GM12878 (cell line): ENCODE measurements around the gene ATP5F1A. TPM values are rescaled to one million over a fixed set of nuclear protein-coding genes. Genes with fewer than 3 reads are reported as not detected.
A peak's percentile ranks its signal among the peaks of the same experiment; 100 is the strongest.

ENCODE experiments used
- CUX1 ChIP-seq: IDR thresholded peaks from 2 replicates; pipeline ENCODE4 v1.6.1; 2012; ENCODE audit warnings: improper control_type of control experiment, low read depth, low read length; ENCODE audit not compliant: insufficient replicate concordance
- E4F1 ChIP-seq: fragments of 450-650 bp; IDR thresholded peaks from 2 replicates; pipeline ENCODE4 v1.6.1; 2018; ENCODE audit warnings: borderline replicate concordance, mild to moderate bottlenecking; ENCODE audit not compliant: partially characterized antibody
- IKZF1 ChIP-seq: fragments of 450-650 bp; conservative IDR thresholded peaks from 2 replicates; pipeline ENCODE4 v1.6.1; 2017; ENCODE audit warnings: antibody characterized with exemption, mild to moderate bottlenecking
- MAX ChIP-seq: IDR thresholded peaks from 2 replicates; pipeline ENCODE4 v1.6.1; 2012; ENCODE audit warnings: low read depth, low read length, improper control_type of control experiment
- MYC ChIP-seq: IDR thresholded peaks from 2 replicates; pipeline ENCODE4 v1.6.1; 2011; ENCODE audit warnings: mild to moderate bottlenecking, low read length, moderate library complexity, inconsistent platforms; ENCODE audit not compliant: insufficient read depth, insufficient replicate concordance, insufficient read length, severe bottlenecking
- NBN ChIP-seq: fragments of 450-650 bp; IDR thresholded peaks from 2 replicates; pipeline ENCODE4 v1.6.1; 2016
- POLR2AphosphoS2 ChIP-seq: IDR thresholded peaks from 2 replicates; pipeline ENCODE4 v1.6.1; 2011; ENCODE audit warnings: low read depth, mild to moderate bottlenecking, low read length, improper control_type of control experiment, moderate library complexity
- RBBP5 ChIP-seq: fragments of 200-600 bp; sonication (generic); conservative IDR thresholded peaks from 2 replicates; pipeline ENCODE4 v1.6.1; 2016
- RUNX3 ChIP-seq: IDR thresholded peaks from 2 replicates; pipeline ENCODE4 v1.6.1; 2012; ENCODE audit warnings: low read length, inconsistent platforms
- TCF3 ChIP-seq: IDR thresholded peaks from 2 replicates; pipeline ENCODE4 v1.6.1; 2012; ENCODE audit warnings: low read depth, mild to moderate bottlenecking, low read length, borderline replicate concordance; ENCODE audit not compliant: insufficient read depth
- USF1 ChIP-seq: IDR thresholded peaks from 2 replicates; pipeline ENCODE4 v1.6.1; 2011; ENCODE audit warnings: borderline replicate concordance, low read depth, mild to moderate bottlenecking, moderate library complexity, mixed read lengths, low read length; ENCODE audit not compliant: insufficient read depth; ENCODE audit errors: extremely low read length
- ZNF24 ChIP-seq: fragments of 450-650 bp; IDR thresholded peaks from 2 replicates; pipeline ENCODE4 v1.6.1; 2017; ENCODE audit warnings: antibody characterized with exemption, mild to moderate bottlenecking
- ZNF687 ChIP-seq: fragments of 450-650 bp; IDR thresholded peaks from 2 replicates; pipeline ENCODE4 v1.6.1; 2017; ENCODE audit warnings: mild to moderate bottlenecking, moderate library complexity
- polyA plus RNA-seq, 11 experiments: library from polyadenylated mRNA; depleted of rRNA in 4 of 11; unstranded in 6 of 11; stranded (reverse) in 5 of 11; fragments of >200 nt; fragmentation: Nextera tagmentation in 4 of 11; fragmentation: Illumina TruSeq in 1 of 11; extraction: Ambion mirVana in 4 of 11; extraction: Trizol in 1 of 11; gene quantifications; 1 replicate in 1 of 11; 2 replicates in 10 of 11; pipeline versions ENCODE4 v1.2.1 to v1.2.3, GENCODE V29; 2011 to 2016; ENCODE audit warnings: inconsistent platforms in 2 of 11, missing spikeins in 2 of 11, low read depth in 1 of 11
- total RNA-seq, 4 experiments: library from RNA; depleted of rRNA in 3 of 4; stranded (reverse); fragments of >200 nt in 3 of 4; fragmentation: Illumina TruSeq in 1 of 4; extraction: Trizol in 1 of 4; gene quantifications; 2 replicates each; pipeline versions ENCODE4 v1.2.1 to v1.2.3, GENCODE V29; 2013 to 2021

ATP5F1A gene
- total and polyA plus RNA-seq, 10 of the 15 experiments (the other 5 are each of a cell fraction or from before 2014, with no cell fraction given), result 592 to 1,161 (median 723) TPM

- TF ChIP-seq USF1 (peak; percentile 66), TCF3 (0 out of 2 replicates have a peak, but pooled peaks have one; percentile 51), ZNF24 (0 out of 2 replicates have a peak, but pooled peaks have one; percentile 38), RUNX3 (peak; percentile 64), RBBP5 (0 out of 2 replicates have a peak, but pooled peaks have one; percentile 36), E4F1 (no peak), IKZF1 (peak; percentile 53; the same call in 1 of the 2 replicates), MYC (peak; percentile 67), MAX (peak; percentile 78), NBN (0 out of 2 replicates have a peak, but pooled peaks have one; percentile 40), CUX1 (no peak), ZNF687 (peak; percentile 90), POLR2AphosphoS2 (0 out of 2 replicates have a peak, but pooled peaks have one; percentile 38)
These were observed at the start of gene ATP5F1A (continued) for GRCh38 chr18:46097801-46098615.
